CD8-positive, alpha-beta memory T cell (primary cell): Measurements from ENCODE around the gene TDP2. TPM values are rescaled to one million over a fixed set of nuclear protein-coding genes. Genes with fewer than 3 reads are reported as not detected.
"Not testable (repeated sequence)": the region's sequence is repeated elsewhere in the genome, so short reads cannot be mapped to it uniquely, and the experiment has no call there.

Experiments used
- CTCF ChIA-PET: fragments of 350-600 bp; sonication (Branson Sonifier 250); formaldehyde crosslinking; loops from one replicate; lab custom pipeline; 2021; ENCODE audit warnings: antibody characterized with exemption; lab: Charles Lee
- POLR2A ChIA-PET: fragments of 350-600 bp; sonication (Branson Sonifier 250); formaldehyde crosslinking; loops from one replicate; lab custom pipeline; 2021; ENCODE audit warnings: antibody characterized with exemption; lab: Charles Lee
- DNase-seq, 5 donors: peaks; one replicate each; pipeline versions ENCODE4 v3.0.0 to v3.0.0-alpha.2; 2020 to 2022; ENCODE audit warnings: mixed read lengths in 1 of 5
- H3K27ac ChIP-seq: one replicate; pipeline ENCODE4 v1.7.0; 2013; ENCODE audit warnings: low read depth, mild to moderate bottlenecking, low read length, moderate library complexity
- H3K27me3 ChIP-seq: 2 replicates; pipeline ENCODE4 v1.7.0; 2013; ENCODE audit warnings: low read length, mild to moderate bottlenecking; ENCODE audit not compliant: insufficient read depth, poor library complexity, severe bottlenecking
- H3K36me3 ChIP-seq: 2 replicates; pipeline ENCODE4 v1.7.0; 2013; ENCODE audit warnings: mild to moderate bottlenecking, low read length, moderate library complexity; ENCODE audit not compliant: insufficient read depth
- H3K4me1 ChIP-seq: 2 replicates; pipeline ENCODE4 v1.7.0; 2013; ENCODE audit warnings: mild to moderate bottlenecking, low read length, moderate library complexity; ENCODE audit not compliant: insufficient read depth
- H3K4me3 ChIP-seq: 2 replicates; pipeline ENCODE4 v1.7.0; 2013; ENCODE audit warnings: mild to moderate bottlenecking, low read length
- H3K9me3 ChIP-seq: 2 replicates; pipeline ENCODE4 v1.7.0; 2013; ENCODE audit warnings: mild to moderate bottlenecking, low read length
- H3K27ac Mint-ChIP-seq, 8 donors: one replicate each; pipeline ENCODE4 v1.8.0; 2020 to 2021; ENCODE audit warnings: mixed read lengths in 8 of 8, mild to moderate bottlenecking in 6 of 8, inconsistent platforms in 3 of 8, moderate library complexity in 3 of 8
- H3K27me3 Mint-ChIP-seq, 2 donors: one replicate each; pipeline ENCODE4 v1.8.0; 2020 to 2021; ENCODE audit warnings: mixed read lengths in 2 of 2, mild to moderate bottlenecking in 1 of 2, moderate library complexity in 1 of 2
- H3K36me3 Mint-ChIP-seq, 3 donors: one replicate each; pipeline ENCODE4 v1.8.0; 2020 to 2021; ENCODE audit warnings: mixed read lengths in 3 of 3, inconsistent platforms in 1 of 3, mild to moderate bottlenecking in 1 of 3
- H3K4me1 Mint-ChIP-seq, 3 donors: one replicate each; pipeline ENCODE4 v1.8.0; 2020 to 2021; ENCODE audit warnings: mixed read lengths in 3 of 3, inconsistent platforms in 1 of 3, mild to moderate bottlenecking in 1 of 3
- H3K4me3 Mint-ChIP-seq, 7 donors: one replicate each; pipeline ENCODE4 v1.8.0; 2020 to 2021; ENCODE audit warnings: mixed read lengths in 7 of 7, mild to moderate bottlenecking in 6 of 7, moderate library complexity in 4 of 7, inconsistent platforms in 2 of 7
- H3K9me3 Mint-ChIP-seq, 5 donors: one replicate each; pipeline ENCODE4 v1.8.0; 2020 to 2022; ENCODE audit warnings: mixed read lengths in 5 of 5, mild to moderate bottlenecking in 3 of 5, moderate library complexity in 2 of 5, inconsistent platforms in 1 of 5
- polyA plus RNA-seq: library from polyadenylated mRNA; unstranded; fragments of 300-500 nt; fragmentation: Illumina TruSeq; gene quantifications from one replicate; pipeline ENCODE4 v1.2.3, GENCODE V29; 2021
- total RNA-seq, 2 experiments: library from RNA; stranded (reverse); gene quantifications; one replicate each; pipeline ENCODE4 v1.2.3, GENCODE V29; 2021

Gene TDP2
- total and polyA plus RNA-seq, 3 experiments from 2014 or later = 46.1 to 50.6 (median 49.8) TPM

GRCh38 chr6:24673625-24674024, 6.9 kb upstream of the TDP2 start:
- ChIA-PET CTCF (no interaction called here), POLR2A (interaction anchor here (0.6 kb wide), 1 partner anchor 34 kb away, joined by 6 read pairs; no protein-coding TSS in a partner anchor)
- Mint-ChIP-seq H3K36me3 (peaks cover 0 to 8% (median 1%) of the 10 kb centered on the region in 3 donors), H3K9me3 (peaks cover 0 to 4% (median 1%) of the 10 kb centered on the region in 5 donors), H3K27me3 (no peaks in the 10 kb centered on the region), H3K4me3 (no peak overlapping the region), H3K4me1 (peaks cover 5 to 10% (median 7%) of the 10 kb centered on the region in 3 donors), H3K27ac (no peak overlapping the region)
- H3K36me3 ChIP-seq = no peaks in the 10 kb centered on the region
- DNase-seq = no peak
- no peaks in the 10 kb centered on the region for H3K9me3 ChIP-seq
- H3K27ac ChIP-seq = no peak overlapping the region
- peaks cover 1% of the 10 kb centered on the region for H3K4me1 ChIP-seq
- no peak overlapping the region for H3K4me3 ChIP-seq
- H3K27me3 ChIP-seq = no peaks in the 10 kb centered on the region

DNA sequence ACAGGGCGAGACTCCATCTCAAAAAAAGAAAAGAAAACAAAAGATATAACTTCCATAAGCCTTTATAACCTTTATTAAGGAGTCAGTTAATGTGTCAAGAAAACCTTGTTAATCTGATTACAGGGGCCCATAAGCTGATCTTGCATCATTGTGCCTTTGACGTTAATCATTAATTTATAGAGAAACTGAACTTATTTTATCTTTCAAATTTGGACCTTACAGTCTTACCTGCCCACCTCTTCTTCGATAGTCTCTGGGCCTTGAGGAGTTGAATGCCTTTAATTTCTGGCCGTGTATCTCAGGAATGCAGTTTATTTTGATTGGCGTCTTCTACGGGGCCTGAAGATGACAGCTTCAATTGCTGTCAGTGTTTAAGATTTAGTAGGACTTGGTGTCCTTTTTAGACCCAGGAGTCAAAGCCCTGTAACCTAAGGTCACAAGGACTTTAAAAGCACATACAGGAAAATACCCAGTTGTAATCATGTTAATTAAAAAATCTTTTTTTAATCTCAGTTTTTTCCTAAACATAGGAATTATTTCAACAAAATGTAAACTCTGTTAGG, 6.0 kb upstream of the TDP2 start:
- no peak for DNase-seq
- Histone ChIP-seq H3K4me1 (peaks cover 10% of the 10 kb centered on the region), H3K4me3 (no peak overlapping the region), H3K36me3 (no peaks in the 10 kb centered on the region), H3K27me3 (no peaks in the 10 kb centered on the region), H3K27ac (no peak overlapping the region), H3K9me3 (no peaks in the 10 kb centered on the region)
- H3K4me3 Mint-ChIP-seq = no peak overlapping the region
- H3K36me3 Mint-ChIP-seq = peaks cover 0 to 8% (median 1%) of the 10 kb centered on the region in 3 donors
- ChIA-PET POLR2A (no interaction called here), CTCF (no interaction called here)
- H3K9me3 Mint-ChIP-seq = peaks cover 0 to 4% (median 1%) of the 10 kb centered on the region in 5 donors
- peaks cover 5 to 19% (median 11%) of the 10 kb centered on the region in 3 donors for H3K4me1 Mint-ChIP-seq
- H3K27ac Mint-ChIP-seq = no peak overlapping the region
- no peaks in the 10 kb centered on the region for H3K27me3 Mint-ChIP-seq

GRCh38 chr6:24671077-24671476, 4.4 kb upstream of the TDP2 start:
- H3K4me1 ChIP-seq = peaks cover 15% of the 10 kb centered on the region
- H3K36me3 ChIP-seq, H3K27ac Mint-ChIP-seq, CTCF ChIA-PET, H3K27me3 Mint-ChIP-seq, H3K9me3 ChIP-seq, POLR2A ChIA-PET, H3K27ac ChIP-seq, DNase-seq, H3K27me3 ChIP-seq, H3K4me3 ChIP-seq, H3K9me3 Mint-ChIP-seq: not testable (repeated sequence)
- peak overlapping the region in 1 of 7 donors; percentile 74 for H3K4me3 Mint-ChIP-seq
- peaks cover 14 to 33% (median 24%) of the 10 kb centered on the region in 3 donors for H3K4me1 Mint-ChIP-seq
- peaks cover 0 to 13% (median 4%) of the 10 kb centered on the region in 3 donors for H3K36me3 Mint-ChIP-seq

- Mint-ChIP-seq H3K4me1 (peaks cover 18 to 39% (median 30%) of the 10 kb centered on the region in 3 donors), H3K4me3 (peak overlapping the region in 1 of 7 donors; percentile 74), H3K36me3 (peaks cover 0 to 18% (median 4%) of the 10 kb centered on the region in 3 donors)
- POLR2A ChIA-PET, H3K4me3 ChIP-seq, H3K27me3 Mint-ChIP-seq, H3K9me3 Mint-ChIP-seq, H3K9me3 ChIP-seq, H3K36me3 ChIP-seq, H3K27ac ChIP-seq, CTCF ChIA-PET, DNase-seq, H3K27me3 ChIP-seq, H3K27ac Mint-ChIP-seq: not testable (repeated sequence)
- peaks cover 20% of the 10 kb centered on the region for H3K4me1 ChIP-seq
Measured at GRCh38 chr6:24670492-24670891, 3.8 kb upstream of the TDP2 start.

- Mint-ChIP-seq H3K36me3 (peaks cover 0 to 31% (median 4%) of the 10 kb centered on the region in 3 donors), H3K4me3 (peak overlapping the region; percentile 38 to 100 (median 59)), H3K9me3 (peaks cover 0 to 4% (median 1%) of the 10 kb centered on the region in 5 donors), H3K27ac (peak overlapping the region in 2 of 8 donors; percentile 40 to 41), H3K27me3 (no peaks in the 10 kb centered on the region), H3K4me1 (peaks cover 30 to 54% (median 44%) of the 10 kb centered on the region in 3 donors)
- H3K27ac ChIP-seq = peak overlapping the region; percentile 45
- CTCF ChIA-PET = no interaction called here
- H3K9me3 ChIP-seq = no peaks in the 10 kb centered on the region
- no peak for DNase-seq
- peaks cover 8% of the 10 kb centered on the region for H3K36me3 ChIP-seq
- POLR2A ChIA-PET = no interaction called here
- H3K4me3 ChIP-seq = no peak overlapping the region
- H3K4me1 ChIP-seq = peaks cover 35% of the 10 kb centered on the region
- H3K27me3 ChIP-seq = no peaks in the 10 kb centered on the region
Measured at GRCh38 chr6:24668997-24669361, 2.3 kb upstream of the TDP2 start.

DNA sequence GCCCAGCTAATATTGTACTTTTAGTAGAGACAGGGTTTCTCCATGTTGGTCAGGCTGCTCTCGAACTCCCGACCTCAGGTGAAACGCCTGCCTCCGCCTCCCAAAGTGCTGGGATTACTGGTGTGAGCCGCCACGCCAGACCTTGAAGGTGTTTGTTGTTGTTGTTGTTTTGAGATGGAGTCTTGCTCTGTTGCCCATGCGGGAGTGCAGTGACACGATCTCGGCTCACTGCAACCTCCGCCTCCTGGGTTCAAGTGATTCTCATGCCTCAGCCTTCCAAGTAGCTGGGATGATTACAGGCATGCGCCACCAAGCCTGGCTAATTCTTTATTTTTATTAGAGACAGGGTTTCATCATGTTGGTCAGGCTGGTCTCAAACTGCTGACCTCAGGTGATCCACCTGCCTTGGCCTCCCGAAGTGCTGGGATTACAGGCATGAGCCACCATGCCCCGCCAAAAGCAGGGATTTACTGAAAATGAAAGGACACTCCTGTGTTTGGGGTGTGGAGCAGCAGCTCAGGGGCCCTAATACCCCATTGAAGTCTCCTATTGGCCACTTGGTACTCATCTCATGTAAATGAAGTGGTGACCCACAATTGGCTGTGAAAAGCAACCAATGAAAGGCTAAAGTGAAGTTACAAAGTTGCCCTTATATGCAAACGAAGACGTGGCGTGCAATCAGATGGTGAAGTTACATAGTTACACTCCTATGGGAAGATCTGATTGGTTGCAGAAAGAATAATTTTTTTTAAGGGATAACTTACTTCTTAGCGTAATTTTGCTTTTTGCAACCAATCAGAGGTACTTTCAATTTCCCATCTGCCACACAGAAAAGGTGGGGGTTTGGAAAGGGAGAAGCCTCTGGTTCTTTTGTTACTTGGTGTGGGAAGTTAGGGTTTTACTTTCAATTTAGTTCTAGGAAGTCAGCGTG, 1.6 kb upstream of the TDP2 start:
- Histone ChIP-seq H3K4me1 (peaks cover 39% of the 10 kb centered on the region), H3K4me3 (peak overlapping the region; percentile 78), H3K36me3 (peaks cover 12% of the 10 kb centered on the region), H3K27ac (peak overlapping the region; percentile 89)
- H3K4me1 Mint-ChIP-seq = peaks cover 37 to 60% (median 51%) of the 10 kb centered on the region in 3 donors
- H3K27ac Mint-ChIP-seq = peak overlapping the region in 2 of 8 donors; percentile 40 to 41
- H3K27me3 ChIP-seq, DNase-seq, POLR2A ChIA-PET, H3K27me3 Mint-ChIP-seq, H3K9me3 ChIP-seq, H3K9me3 Mint-ChIP-seq: not testable (repeated sequence)
- H3K4me3 Mint-ChIP-seq = peak overlapping the region; percentile 97 to 100 (median 99)
- H3K36me3 Mint-ChIP-seq = peaks cover 3 to 38% (median 4%) of the 10 kb centered on the region in 3 donors
- CTCF ChIA-PET = interaction anchor here (2.7 kb wide), 1 partner anchor 87 kb away, joined by 17 read pairs; no protein-coding TSS in a partner anchor

DNA sequence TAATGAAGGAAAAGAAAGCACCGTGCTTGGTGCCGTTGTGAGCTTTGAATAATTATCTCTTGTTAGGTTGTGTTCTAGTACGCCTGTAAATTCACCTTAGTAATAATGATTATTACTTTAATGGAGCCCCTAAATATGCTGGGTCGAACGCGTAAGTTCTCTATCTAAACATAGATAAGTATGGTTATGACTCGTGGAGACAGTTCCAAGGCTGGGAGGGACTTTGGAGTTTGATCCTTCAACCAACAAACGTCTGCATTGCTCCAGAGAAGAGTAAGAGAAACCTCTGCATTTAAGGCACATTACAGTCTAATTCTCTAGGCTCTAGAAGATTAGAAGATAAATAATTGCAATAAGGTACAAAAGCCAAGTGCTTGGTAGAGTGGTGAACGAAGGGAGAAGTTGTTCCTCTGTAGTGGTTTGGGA, 692 bp upstream of the TDP2 start:
- peaks cover 39% of the 10 kb centered on the region for H3K4me1 ChIP-seq
- CTCF ChIA-PET = interaction anchor here (1.5 to 2.7 kb wide), 5 partner anchors 21 to 359 kb away, joined by 3 to 17 read pairs (median 13); partner anchors contain the start of gene KIAA0319
- no peaks in the 10 kb centered on the region for H3K27me3 Mint-ChIP-seq
- H3K27me3 ChIP-seq = no peaks in the 10 kb centered on the region
- DNase-seq = no peak
- peak overlapping the region; percentile 89 for H3K27ac ChIP-seq
- H3K4me3 ChIP-seq = peak overlapping the region; percentile 78
- H3K36me3 ChIP-seq = peaks cover 18% of the 10 kb centered on the region
- peak overlapping the region; percentile 97 to 100 (median 99) for H3K4me3 Mint-ChIP-seq
- no peaks in the 10 kb centered on the region for H3K9me3 ChIP-seq
- POLR2A ChIA-PET = interaction anchor here (0.6 to 2.9 kb wide), 6 partner anchors 21 to 368 kb away, joined by 3 to 22 read pairs (median 6); partner anchors contain the start of genes C6orf62, GMNN and KIAA0319
- H3K36me3 Mint-ChIP-seq = peaks cover 0 to 46% (median 6%) of the 10 kb centered on the region in 3 donors
- H3K9me3 Mint-ChIP-seq = peaks cover 0 to 4% (median 0%) of the 10 kb centered on the region in 5 donors
- H3K27ac Mint-ChIP-seq = peak overlapping the region; percentile 90 to 99 (median 98)
- peaks cover 41 to 70% (median 60%) of the 10 kb centered on the region in 3 donors for H3K4me1 Mint-ChIP-seq
